GM18868 (cell line): ENCODE results near the gene TEC.
A peak's percentile ranks its signal among the peaks of the same experiment; 100 is the strongest.
"Not testable (repeated sequence)": the region's sequence is repeated elsewhere in the genome, so short reads cannot be mapped to it uniquely, and the experiment has no call there.

ENCODE experiments used
- ATAC-seq: cut with Tn5 transposase; IDR thresholded peaks from one replicate; pipeline ENCODE4 v1.9.1; 2021; ENCODE audit warnings: mild to moderate bottlenecking, moderate library complexity; ENCODE audit not compliant: unreplicated experiment

TEC gene

GRCh38 chr4:48243429-48243828, 26.2 kb downstream of the TEC start:
- ATAC-seq: no peak

GRCh38 chr4:48242511-48243195, 27.0 kb downstream of the TEC start:
- ATAC-seq: no peak

- ATAC-seq: no peak
Measured at GRCh38 chr4:48241731-48242130, 27.9 kb downstream of the TEC start.

- no peak for ATAC-seq
Measured at GRCh38 chr4:48237996-48238645, 31.5 kb downstream of the TEC start.

DNA sequence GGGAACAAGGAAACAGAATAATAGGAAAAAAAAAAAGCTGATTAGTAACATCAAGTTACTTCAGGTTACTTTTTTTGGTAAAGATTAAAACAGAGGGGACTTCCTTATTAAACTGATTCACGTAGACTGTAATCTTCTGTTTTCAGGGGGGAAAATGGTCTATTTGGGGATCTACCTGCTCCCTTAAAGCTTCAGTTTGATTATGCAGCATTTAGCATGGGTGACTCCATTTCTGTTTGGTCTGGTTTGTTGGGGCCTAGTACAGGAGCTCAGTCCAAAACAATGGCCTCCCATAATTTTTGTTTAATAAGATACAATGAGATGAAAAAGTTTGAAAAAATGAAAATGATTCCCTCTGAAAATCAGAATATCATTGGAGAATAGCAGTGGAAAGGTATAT, 34.6 kb downstream of the TEC start:
- ATAC-seq: no peak

- no peak for ATAC-seq
Measured at GRCh38 chr4:48234575-48234974, 35.1 kb downstream of the TEC start.

- no peak for ATAC-seq
Measured at GRCh38 chr4:48228949-48229348, 40.7 kb downstream of the TEC start.

DNA sequence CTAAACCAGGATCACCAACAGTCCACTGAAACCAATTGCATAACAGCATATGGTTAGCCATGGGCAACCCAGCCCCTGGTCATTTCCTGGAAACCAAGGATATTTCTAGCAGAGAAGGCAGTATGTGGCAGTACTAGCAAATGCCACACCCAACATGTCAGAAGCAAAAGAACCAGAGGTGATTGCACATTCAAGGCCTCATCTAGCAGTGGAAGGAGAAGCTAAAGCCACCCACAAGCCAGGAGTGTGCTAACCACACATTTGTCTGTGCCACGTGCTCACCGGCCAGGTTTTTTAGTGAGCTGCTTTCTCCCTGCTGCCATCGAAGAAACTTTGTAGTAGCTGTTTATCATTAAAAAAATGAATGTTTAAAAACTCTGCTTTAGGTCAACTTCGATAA, 42.0 kb downstream of the TEC start:
- ATAC-seq: no peak

DNA sequence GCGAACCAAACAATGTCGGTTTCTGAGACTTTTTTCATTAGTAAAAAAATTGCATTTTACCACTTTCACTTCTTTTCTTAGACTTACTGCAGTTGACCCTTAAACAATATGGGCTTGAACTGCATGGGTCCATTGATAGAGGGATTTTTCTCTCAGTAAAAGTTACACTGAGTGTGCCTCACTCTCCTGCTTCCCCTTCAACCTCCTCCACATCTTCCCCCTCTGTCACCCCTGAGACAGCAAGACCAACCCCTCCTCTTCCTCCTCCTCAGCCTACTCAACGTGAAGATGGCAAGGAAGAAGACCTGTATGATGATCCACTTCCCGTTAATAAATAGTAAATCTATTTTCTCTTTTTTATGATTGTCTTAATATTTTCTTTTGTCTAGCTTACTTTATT, 43.4 kb downstream of the TEC start:
- ATAC-seq: peak; percentile 55

DNA sequence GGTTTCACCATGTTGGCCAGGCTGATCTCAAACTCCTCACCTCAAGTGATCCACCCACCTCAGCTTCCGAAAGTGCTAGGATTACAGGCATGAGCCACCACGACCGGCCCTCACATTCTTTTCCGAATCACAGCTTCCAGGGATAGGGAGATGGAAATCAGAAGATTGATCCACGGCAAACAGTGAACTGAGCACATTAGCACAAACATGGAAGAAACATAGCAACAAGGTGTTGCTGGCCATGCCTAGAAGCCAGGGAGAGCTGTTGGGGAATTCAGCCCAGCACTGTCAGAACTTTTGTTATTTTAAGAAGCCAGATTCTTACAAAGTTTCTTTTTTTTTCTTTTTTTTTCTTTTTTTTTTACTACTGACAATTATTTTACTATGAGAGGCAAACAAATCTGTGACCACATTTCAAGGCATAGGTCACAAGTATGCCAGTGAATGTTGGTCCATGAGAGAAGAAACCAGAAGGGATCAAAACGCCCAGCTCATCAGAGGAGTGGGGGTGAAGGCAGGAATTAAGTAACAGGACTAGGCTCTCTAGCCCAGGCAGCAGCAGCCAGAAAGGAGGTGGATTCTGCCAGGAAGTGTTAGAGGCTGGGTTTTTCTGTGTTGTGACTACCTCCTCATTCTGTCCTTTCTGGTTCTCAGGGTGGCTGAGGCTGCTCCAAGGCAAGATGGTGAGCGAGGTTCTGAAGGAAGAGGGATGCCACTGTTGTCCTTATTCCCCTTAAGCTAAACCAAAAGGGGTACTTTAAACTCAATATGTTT, 44.1 kb downstream of the TEC start:
- peak; percentile 51 for ATAC-seq

GRCh38 chr4:48224606-48225005, 45.0 kb downstream of the TEC start:
- ATAC-seq: no peak

DNA sequence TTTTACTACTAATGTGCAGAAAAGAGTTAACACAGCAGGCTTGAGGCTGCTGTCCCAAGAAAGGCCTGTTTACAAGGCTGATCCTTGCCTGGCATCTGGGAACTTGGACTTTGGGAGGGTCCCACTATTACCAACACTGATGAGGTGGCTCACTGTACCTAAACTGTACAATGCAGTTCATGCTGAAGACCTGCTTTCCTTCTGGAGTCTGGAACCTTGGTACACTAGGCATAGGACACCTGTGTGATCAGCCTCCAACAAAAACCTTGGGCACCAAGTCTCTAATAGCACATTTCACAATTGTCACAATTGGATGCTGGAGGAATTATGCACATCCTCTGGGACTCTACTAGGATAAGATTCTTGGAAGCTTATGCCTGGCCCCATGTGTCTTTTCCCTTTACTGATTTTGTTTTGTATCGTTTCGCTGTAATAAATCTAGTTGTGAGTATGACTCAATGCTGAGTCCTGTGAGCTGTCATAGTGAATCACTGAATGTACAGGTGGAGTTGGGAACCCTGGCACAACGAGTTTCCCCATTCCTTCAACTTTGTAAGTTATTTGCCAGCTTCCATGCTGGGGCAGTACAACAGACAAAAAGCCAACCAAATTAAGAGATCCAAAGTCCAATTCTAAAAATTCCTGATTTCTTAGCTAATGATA, 45.9 kb downstream of the TEC start:
- ATAC-seq: no peak

- no peak for ATAC-seq
Measured at GRCh38 chr4:48222491-48222890, 47.1 kb downstream of the TEC start.

GRCh38 chr4:48219430-48219829, 50.2 kb downstream of the TEC start:
- ATAC-seq: not testable (repeated sequence)

DNA sequence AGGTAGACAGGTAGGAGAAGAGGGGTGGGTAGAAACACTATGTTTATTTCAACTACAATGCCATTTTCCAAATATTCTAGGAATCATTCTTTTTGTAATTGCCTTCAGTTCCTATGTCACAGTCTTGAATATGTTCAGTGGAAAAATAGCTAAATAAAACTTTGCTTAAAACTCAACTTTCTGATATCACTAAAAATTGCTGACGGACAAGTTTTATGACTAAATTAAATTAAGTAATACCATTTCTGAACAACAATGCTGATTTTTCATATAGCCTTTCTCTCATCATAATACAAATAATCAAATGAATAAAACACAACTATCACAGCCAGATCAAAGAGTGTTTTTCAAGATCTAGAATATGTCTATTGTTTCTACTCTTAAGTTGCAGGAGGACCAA, 53.1 kb downstream of the TEC start:
- ATAC-seq: no peak

DNA sequence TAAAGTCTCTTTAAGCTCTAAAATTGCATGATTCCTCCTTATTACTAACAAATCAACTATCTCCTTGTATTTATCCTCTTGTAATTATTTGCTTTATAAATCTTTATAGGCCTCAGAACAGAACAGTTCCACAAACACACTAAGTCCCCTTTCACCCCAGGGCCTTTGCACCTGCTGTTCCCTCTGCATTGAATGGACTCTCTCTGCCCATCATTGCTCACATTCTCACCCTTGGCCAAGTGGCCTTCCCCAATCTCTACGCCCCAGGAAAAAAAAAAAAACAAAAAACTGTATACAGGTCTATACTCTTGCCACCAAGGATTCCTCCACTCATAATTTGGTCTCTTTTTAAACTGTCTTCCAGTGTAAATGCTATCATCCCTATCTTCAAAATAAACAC, 53.7 kb downstream of the TEC start:
- no peak for ATAC-seq

DNA sequence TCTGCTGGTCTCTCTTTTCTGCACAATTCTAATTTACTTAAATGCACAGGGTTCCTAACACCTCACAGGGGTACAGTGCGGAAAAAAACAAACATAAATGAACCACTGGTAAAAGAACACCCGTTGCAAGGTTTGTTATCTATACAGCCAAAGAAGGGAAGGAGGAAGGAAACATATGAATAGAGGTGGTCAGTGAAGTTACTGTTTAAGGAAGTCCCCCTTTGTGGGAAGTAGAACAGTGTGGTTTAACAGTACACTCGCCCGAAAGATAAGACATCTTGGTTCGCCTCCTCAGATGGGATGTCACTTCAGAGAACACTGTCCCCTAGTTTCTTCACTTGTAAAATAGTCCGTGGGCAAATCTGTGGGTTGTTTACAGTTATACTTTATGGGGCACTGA, 57.5 kb downstream of the TEC start:
- ATAC-seq: peak; percentile 85

DNA sequence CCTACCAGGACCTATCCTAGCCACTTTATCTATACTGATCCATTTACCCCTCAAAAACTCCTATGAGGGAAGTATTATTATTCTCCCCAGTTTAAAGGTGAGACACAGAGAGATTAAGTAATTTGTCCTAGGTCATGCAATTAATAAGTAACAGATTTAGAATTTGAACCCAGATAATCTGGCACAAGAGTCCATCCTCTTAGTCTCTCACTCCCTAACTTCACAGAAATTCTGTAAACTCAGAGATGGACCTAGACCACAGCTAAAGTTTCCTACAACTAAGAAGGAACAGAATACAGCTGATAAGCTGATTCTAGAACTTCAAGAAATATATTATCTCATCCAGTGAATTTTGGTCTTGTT, 58.7 kb downstream of the TEC start:
- ATAC-seq: no peak

GRCh38 chr4:48205626-48206025, 64.0 kb downstream of the TEC start:
- no peak for ATAC-seq

- no peak for ATAC-seq
Measured at GRCh38 chr4:48205107-48205506, 64.5 kb downstream of the TEC start.

- no peak for ATAC-seq
Measured at GRCh38 chr4:48203819-48204218, 65.8 kb downstream of the TEC start.
